GM21447 (cell line): ENCODE measurements around the gene KLHL1.
"Not testable (repeated sequence)": the region's sequence is repeated elsewhere in the genome, so short reads cannot be mapped to it uniquely, and the experiment has no call there.

Experiments
- ATAC-seq: cut with Tn5 transposase; IDR thresholded peaks from one replicate; pipeline ENCODE4 v1.9.1; 2021; ENCODE audit not compliant: unreplicated experiment

Gene KLHL1

GRCh38 chr13:70108356-70109105 is at the start of gene KLHL1:
TSS of gene KLHL1 (minus strand) at chr13:70108452. CDS start at chr13:70107699, 753 bp downstream.
- ATAC-seq, result no peak

- ATAC-seq, result not testable (repeated sequence)
Measured at GRCh38 chr13:70142658-70143057, 34.4 kb upstream of the KLHL1 start.

GRCh38 chr13:70128098-70128497 is 19.8 kb upstream of the KLHL1 start:
- no peak for ATAC-seq

GRCh38 chr13:70125693-70126092 is 17.4 kb upstream of the KLHL1 start:
- ATAC-seq, result no peak

- no peak for ATAC-seq
Measured at GRCh38 chr13:70117338-70117905, 9.2 kb upstream of the KLHL1 start.

GRCh38 chr13:70107498-70108281 is 562 bp downstream of the KLHL1 start, which contains the start of gene ATXN8OS:
TSS of gene ATXN8OS (plus strand) at chr13:70107826.
- ATAC-seq, result no peak

- no peak for ATAC-seq
Measured at GRCh38 chr13:70107125-70107497, 1.1 kb downstream of the KLHL1 start.

- ATAC-seq, result no peak
Measured at GRCh38 chr13:70104481-70104880, 3.8 kb downstream of the KLHL1 start.

- no peak for ATAC-seq
Measured at GRCh38 chr13:70098669-70099068, 9.6 kb downstream of the KLHL1 start.

GRCh38 chr13:70090036-70090723 is 18.1 kb downstream of the KLHL1 start:
- no peak for ATAC-seq

GRCh38 chr13:70088926-70089325 is 19.3 kb downstream of the KLHL1 start:
- ATAC-seq, result no peak

GRCh38 chr13:70087247-70087646 is 21.0 kb downstream of the KLHL1 start:
- no peak for ATAC-seq

GRCh38 chr13:70080012-70080411 is 28.2 kb downstream of the KLHL1 start:
- ATAC-seq, result no peak

- ATAC-seq, result no peak
Measured at GRCh38 chr13:70054572-70054971, 53.7 kb downstream of the KLHL1 start.

- ATAC-seq, result no peak
Measured at GRCh38 chr13:70051531-70051930, 56.7 kb downstream of the KLHL1 start.

- no peak for ATAC-seq
Measured at GRCh38 chr13:70043685-70044084, 64.6 kb downstream of the KLHL1 start.

GRCh38 chr13:70042193-70042592 is 66.1 kb downstream of the KLHL1 start:
- ATAC-seq, result no peak

GRCh38 chr13:70034286-70034685 is 74.0 kb downstream of the KLHL1 start:
- no peak for ATAC-seq

- ATAC-seq, result no peak
Measured at GRCh38 chr13:70027551-70027950, 80.7 kb downstream of the KLHL1 start.

- ATAC-seq, result no peak
Measured at GRCh38 chr13:70023516-70023915, 84.7 kb downstream of the KLHL1 start.

- ATAC-seq, result no peak
Measured at GRCh38 chr13:70022646-70023045, 85.6 kb downstream of the KLHL1 start.
